GM19452 (cell line): ENCODE data around the gene CHRD.

Source experiments
- ATAC-seq: cut with Tn5 transposase; IDR thresholded peaks from one replicate; pipeline ENCODE4 v1.9.1; 2021; ENCODE audit not compliant: unreplicated experiment

The CHRD gene

DNA sequence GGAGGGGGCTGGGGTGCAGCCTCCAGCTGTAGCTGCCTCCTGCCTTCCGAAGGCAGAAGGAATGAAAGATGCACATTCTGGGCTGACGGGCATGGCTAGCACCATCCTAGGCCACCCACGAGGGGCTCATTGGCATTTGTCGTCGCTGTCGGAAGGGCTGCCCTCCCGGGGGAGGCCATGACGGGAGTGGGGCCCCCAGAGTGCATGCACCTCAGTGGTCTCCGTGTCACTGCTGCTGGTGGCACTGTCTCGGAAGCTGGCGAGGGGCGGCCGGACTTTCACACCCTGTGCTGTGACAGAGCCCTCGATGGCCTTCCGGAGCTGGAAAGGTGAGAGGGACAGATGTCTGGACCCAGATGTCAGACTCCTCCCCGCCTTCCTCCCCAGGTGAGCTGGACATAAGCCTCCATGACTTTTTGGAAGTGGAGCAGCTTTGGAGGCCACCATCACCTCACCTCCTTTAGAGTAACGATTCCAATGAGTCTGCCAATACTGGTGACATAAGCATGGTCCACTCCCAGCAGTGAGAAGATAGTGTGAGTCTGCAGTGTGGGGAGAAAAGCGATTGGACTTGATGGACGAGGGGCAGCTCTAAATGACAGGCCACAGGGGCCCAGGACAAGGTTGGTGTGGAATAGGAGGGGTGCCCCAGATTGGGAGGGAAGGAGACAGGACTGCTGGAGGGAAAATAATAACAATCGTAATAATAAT, 33.2 kb upstream of the CHRD start:
- ATAC-seq, result no peak

DNA sequence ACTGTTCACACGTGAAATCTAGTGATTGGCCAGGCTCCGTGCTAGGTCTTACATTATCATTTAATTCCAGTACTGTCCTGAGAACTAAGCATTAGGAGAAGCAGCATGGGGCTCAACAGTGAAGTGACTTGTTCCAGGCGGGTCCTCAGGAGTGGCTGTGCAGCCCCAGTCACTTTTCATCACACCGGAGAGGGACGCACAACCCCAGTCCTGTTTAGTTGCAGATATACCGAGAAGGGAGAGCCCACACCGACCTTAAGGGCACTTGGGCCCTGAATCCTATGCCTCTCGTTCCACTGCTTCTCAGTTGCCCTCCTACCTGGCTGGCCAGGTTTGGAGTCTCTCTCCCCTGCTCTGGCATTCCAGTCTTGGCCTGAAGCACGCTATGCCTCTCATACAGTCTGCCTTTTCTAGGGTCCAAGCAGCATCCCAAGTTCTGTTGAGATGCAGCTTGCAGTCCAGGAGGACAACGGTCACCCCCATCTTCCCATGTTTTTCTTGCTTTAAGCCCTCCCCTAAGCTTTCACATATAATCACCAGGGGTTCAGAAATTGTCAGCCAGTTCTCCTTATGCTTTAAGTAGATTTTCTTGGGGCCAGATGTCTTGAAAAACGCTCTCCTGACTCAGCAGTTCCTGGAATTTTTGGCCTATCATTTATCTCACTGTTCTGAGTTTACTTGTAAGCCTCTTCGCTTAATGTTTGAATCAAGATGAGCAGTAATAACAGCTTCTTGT, 32.4 kb upstream of the CHRD start:
- no peak for ATAC-seq

DNA sequence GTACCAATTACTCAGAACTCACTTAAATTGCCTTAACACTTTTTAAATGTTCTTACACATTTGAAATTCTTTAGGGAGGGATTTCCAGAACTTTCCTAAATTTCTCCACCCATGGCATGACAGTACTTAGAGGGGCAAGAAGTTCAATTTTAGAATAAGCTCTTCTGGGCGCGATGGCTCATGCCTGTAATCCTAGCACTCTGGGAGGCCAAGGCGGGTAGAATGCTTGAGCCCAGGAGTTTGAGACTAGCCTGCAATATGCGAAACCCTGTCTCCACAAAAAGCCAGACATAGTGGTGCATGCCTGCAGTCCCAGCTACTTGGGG, 31.8 kb upstream of the CHRD start:
- no peak for ATAC-seq

DNA sequence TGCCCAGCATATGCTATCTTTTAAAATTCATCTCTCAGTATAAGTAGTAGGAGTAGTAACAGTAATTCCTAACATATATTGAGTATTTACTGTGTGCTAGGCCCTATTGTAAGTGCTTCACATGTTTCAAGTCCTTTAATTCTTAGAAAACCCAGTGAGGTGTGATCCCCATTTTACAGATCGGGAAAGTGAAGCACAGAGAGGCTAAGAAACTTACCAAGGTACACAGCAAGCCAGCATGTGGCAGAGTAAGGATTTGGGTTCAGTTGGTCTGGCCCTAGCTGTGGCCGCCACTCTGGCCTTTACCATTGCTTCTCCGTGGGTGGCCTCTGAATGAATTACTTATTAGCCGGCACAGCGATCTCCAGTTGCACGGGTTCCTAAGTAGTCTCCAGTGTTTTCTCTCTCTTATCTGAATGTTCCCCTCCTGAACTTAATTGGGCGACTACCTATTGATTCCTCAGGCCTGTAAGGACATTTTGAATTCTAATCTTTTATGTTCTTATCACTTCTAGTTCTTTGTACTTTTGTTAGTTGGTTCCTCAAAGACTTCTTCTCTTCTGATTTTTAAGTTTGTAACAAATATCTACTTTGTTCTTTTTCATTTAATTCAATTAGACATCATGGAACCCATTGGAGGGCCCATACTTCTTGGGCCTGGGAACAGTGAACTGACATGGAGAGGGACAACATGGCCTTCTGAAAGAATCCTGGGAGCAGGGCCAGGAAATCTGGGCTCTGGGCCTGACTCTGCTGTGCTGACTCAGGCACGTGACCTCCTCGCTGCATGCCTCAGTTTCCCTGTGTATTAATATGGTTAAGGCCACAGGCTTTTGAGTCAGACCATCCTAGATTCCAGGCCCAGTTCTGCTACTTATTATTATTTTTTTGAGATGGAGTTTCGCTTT, 30.0 kb upstream of the CHRD start:
- ATAC-seq, result no peak

DNA sequence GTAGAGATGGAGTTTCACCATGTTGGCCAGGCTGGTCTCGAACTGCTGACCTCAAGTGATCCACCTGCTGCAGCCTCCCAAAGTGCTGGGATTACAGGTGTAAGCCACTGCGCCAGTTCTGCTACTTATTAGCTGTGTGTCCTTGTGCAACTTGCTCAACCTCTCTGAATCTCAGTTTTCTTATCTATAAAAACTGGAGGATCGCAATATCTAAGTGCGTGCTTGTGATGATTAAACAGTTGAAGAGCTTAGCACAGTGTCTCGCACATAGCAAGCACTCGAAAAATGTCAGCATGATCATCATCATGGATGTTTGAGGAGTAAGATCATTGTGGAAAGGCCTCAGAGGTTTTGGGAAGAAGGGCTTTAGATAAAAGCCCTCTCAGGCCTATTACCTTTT, 29.2 kb upstream of the CHRD start:
- ATAC-seq, result no peak

DNA sequence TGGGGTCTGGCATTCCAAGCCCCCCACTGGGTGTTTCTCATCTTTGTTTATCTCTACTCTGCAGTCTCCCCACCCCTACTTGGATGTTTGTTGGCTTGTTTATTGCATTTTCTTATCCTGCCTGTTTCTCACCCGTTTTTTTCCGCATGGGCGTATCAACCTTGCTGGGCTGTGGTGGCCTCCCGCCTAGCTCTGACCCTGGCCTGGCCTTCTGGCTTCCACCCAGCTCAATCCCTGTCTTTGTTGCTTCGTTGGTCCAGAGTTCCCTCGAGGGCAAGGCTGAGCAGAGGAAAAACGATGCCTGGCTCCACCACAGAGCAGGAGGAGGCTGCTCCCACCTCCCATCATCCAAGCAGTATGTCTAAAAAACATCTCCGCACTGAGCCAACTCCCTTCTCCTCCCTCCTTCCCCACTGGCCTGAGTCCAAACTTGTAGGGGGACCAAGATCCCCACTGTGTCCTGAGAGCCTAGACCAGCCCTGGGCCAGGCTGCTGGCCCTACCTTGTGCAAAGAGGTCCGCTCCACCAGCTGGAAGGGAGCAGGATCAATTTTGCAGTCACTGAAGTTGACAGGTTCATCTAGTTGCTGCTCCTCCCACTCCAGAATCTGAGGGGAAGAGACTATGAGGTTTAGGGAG, 28.2 kb upstream of the CHRD start:
- no peak for ATAC-seq

DNA sequence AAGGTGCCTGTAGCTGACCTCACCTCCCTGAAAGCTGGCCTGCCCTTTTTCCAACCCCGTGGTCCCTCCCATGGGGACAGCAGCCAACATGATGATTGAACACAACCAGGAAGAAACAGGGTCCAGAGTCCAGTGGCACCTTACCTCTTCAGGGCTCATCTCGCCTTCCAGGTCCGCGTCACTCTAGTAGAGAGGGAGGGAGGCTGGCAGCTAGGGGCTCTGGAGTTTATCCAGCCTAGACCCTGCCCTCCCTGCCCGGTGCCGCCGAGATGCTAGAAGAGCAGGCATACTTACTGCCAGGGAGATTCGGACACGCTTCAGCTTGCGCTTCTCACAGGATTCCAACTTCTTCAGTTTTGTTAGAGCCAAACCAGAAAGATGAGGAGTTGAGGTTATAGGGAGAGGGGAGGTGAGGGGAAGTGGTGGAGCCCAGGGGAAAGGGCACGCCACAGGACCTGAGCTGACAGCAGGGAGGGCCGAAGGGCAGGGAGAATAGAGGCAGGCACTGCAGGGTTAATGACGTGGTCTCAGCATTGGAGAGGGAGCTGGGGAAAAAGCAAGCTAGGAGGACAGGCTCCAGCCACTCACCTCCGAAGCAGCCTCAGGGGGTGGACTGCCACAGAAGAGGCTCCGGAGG, 27.6 kb upstream of the CHRD start:
- ATAC-seq, result no peak

DNA sequence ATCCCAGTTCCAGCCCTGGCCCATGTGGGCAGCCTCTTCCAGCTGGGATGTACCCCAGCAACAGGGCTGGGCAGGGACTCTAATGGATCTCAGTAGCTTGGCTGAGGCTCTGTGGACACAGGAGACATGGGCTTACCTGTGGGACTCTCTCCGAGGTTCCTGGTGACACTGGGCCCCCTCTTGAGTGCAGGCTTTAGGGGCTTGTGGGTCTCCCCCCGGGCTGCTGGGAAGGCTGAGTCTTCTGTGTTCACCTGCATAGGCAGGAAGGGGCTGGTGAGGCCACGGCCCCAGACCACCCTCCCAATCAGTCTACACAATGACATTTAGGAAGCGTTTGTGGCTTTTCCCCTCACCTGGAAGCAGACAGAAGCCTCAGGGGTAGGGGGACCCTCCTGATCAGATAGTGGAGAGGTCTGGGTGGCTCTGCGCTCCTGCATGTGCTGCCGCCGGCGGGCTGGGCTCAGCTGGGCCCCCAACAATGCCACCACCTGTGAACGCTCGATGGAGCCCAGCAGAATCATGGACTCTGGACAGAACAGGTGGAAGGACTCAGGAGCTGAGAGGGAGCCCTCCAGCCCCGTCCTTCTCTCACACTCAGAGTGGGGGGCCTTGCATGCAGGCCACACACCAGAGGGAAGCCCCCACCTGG, 26.8 kb upstream of the CHRD start:
- no peak for ATAC-seq

DNA sequence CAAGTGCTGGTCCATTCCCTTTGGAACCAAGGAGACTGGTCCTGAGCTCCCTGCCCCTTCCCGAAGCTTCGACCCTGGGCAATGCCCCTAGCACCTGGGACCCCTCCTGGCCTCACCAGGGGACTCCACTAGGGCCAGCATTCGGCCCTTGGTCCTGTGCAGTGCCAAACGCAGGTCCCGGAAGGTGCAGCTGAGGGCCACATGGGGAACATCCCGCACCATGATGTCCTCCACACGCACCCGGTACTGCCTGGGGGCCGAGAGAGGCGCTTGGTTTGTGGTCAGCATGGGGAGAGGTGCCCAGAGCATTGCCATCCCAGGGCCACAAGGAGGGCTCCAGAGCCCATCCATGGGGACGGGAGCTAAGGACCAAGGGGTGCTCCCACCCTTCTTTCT, 26.3 kb upstream of the CHRD start:
- no peak for ATAC-seq

DNA sequence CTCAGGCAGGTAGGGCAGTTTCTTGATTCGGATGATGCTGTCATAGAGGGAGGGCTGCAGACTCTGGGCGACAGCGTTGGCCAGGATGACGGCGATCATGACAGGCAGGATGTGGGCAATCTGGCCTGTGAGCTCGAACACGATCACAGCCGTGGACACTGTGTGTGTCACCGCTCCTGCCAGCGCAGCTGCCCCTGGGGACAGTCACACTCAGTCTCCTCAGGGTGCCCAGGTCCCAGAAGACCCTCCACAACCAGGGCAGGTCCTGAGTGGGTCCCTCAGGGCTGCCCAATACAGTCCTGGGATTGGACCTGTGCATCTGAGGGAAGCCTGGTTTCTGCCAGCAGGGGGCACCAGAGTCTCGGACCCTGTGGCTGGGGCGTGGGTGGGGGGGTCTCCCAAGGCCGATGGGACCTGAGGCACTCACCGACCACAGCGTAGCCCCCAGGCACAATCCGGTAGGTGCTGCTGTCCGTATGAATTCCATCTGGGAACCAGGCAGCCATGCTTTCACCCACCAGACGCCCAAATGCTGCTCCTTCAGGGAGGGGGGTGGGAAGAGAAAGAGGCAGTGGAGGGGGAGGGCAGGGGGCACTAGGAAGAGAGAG, 25.6 kb upstream of the CHRD start:
- no peak for ATAC-seq

DNA sequence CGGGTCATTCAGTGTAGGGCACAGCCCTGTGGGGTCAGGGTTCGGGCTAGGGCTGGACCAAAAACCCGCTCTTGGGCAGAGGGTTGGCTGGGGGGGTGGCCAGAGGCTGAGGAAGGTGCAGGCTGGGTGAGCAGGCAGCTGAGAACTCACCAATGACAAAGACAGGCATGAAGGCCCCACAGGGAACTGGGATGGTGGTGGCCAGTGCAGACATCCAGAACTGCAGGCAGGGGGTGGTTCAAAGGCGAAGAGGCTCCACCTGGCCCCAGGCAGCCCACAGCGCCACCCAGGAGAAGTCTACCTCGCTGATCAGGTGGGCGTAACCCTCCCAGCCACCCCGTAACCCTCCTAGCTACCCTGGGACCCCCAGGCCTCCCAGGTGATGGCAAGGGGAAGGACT, 25.1 kb upstream of the CHRD start:
- ATAC-seq, result no peak

DNA sequence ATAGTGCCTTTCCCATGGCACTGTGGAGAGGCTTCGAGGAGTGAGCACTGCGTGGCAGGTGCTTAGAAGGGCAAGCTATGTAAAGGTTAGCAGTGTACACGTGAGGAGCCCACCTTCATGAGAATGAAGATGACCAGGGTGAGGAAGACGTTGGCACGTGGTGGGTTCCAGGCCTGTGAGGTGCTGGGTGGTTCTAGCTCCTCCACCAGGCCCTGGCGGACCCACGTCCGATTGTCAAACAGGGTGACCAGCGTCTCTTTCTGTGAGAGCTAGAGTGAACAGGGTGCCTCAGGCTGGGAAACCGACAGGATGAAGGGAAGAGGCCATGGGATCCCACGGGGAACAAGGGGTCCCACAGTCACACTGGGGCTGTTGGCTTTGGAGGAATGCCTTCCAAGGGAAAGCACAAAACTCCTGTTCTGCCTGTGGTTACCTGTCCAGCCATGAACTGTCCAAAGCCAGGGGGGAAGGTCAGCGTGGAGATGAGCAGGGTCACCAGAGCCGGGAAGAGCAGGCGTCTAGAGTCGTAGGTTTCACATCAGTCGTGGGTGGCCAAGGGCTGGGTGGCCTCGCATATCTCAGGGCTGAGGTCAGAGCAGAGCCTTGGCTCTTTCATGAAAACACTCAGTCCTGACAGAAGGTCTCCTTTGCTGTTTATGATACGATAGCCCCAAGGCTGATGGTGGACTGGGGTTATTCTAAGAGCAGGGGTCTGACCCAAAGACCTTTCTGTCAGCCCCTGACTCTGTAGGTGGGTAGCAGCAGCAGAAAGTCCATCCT, 24.4 kb upstream of the CHRD start:
- no peak for ATAC-seq

DNA sequence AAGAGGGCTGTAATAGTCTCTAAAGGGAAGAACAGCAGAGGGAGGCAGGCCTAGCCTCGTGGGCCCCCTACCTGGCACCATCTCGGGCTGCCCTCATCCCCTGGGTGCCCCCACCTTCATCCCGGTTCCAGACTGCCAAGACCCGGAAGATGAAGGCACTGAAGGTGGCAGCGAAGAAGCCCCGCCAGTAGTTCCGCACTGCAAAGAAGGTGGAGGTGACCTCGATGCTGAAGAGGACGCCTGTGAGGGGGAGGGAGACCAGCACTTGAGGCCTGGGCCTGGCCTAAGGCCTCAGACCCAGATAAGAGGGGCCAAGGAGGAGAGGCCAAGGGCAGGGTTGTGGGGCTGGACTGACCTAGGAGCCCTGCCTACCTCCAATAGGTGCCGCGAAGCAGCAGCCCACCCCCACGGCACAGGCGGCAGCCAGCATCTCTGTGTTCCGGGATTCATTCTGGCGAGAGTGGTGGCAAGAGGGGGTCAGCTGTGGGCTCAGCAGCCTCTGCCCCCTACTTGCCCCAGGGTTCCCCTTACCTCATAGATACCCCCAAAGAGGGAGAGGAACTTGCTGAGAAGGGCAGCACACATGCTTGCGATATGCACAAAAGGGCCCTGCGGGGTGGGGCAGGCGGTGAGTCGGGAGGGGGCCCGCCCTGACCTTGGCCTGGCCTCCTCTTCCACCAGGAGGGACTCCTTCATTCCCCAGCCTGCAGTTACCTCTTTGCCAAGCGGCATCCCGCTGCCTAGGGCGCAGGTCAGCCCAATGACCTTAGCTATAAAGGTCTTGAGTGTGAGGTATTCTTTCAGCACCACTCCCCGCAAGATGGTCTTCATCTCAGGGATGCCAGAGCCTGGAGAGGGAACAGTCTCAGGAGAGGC, 22.4 kb upstream of the CHRD start:
- ATAC-seq, result no peak

DNA sequence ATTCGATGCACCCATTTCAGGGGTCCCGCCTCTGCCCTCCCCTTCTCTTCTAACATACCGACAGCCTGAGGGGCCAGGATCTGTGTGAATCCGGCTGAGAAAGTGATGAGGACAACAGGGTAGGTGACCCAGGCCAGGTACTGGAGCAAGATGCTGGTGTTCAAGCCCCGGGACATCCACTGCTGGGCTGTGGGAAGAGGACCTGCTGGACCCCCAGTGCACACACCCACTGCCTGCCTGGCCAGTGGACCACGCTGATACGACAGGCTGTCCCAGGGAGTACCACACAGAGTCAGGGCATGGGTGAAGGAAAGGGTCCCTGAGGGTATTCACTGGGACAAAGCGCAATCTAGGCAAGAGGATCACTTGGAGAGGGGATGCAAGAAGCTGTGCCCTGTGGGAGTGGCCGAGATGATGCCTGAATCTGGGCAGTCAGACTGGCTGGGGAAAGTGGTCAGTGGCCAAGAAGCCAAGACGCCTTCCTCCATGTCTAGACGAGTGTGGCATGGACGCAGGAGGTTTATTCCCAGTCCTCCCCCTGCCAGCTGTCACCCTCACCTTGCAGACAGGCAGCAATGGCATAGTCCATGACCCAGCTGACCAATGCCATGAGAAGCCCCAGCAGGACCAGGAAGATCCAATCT, 21.6 kb upstream of the CHRD start:
- no peak for ATAC-seq

DNA sequence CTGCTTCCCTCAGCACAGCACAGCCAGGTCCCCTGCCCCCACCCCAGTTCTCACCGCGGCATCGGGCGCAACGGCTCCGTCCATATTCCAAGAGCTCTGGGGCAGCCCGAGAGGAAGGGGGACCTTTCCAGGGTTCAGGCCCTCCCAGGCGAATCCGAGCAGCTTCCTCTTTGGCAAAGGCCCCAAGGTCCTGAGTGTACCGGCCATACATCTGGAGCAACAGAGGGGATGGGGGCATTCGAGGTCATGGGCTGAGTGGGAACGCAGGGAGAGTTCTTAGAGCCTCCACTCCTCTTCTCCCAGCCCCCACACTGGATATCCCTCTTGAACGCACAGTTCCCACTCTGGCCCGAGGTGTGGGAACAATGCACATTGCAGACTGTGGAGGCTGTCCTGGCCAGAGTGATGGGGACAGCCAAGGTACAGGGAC, 20.9 kb upstream of the CHRD start:
- ATAC-seq, result no peak

DNA sequence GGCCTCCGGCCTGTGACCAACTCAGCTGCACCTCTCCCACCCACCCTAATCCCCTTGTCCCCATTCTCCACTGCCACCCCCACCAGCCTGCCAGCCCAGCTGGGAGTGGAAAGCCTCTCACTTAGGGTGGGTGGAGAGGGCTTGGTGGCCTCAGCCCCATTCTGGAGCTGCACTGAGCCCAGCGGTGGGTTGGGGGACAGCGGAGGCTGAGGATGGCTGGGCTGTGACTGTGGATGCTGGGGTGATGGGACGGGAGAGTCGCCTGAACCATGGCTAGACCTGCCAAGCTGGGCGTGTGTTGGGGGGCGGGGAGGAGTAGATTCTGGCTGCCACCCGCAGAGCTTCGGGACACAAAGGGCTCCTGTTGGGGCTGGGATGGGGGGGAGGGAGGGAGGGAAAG, 20.2 kb upstream of the CHRD start:
- no peak for ATAC-seq

DNA sequence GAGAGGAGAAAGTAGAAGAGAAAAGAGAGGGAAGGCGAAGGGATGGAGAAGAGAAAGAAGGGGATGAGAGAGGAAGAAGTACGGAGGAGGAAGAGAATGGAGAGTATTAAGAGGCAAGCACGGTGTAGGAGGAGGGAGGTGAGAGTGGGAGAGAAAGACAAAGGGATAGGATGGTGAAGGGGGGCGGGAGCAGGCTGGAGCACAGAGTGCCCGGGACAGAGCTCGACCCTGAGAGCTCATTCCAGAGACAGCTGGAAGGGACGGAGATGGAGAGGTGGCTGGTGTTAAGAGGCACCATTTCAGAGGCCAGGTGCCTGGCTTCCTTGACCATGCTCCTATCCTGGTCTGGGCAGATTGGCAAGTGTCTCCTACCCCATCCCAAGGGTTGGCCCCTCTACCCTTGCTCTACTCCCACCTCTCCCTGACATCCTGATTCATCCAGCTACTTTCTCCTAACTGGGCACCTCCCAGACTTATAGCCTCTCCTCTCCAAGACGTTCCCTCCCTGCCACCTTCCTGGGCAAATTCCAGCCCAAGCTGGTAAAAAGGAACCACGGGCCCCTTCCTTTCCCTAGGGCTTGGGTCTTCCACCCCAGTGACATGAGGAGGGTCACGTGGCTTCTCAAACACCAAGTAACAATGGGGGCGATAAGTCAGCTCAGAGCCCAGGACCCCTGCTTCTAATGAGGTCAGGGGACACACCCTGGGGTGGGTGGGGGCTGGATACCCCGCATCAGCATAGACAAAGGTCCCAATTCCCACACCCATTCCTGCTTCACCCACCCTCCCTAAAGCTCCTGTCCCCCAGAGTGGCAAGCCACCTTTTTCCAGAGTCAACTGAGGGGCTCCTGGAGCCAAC, 19.6 kb upstream of the CHRD start:
- ATAC-seq, result no peak
